NT2/D1 (cell line): Measurements from ENCODE around the gene TPRG1L.

Experiments
- DNase-seq: peaks from one replicate; pipeline ENCODE4 v3.0.0-alpha.2; 2011; ENCODE audit warnings: low read depth, low spot score
- H3K27me3 ChIP-seq: 2 replicates; pipeline ENCODE4 v1.6.0; 2011; ENCODE audit warnings: mild to moderate bottlenecking; ENCODE audit not compliant: insufficient read length, insufficient read depth
- H3K36me3 ChIP-seq: 2 replicates; pipeline ENCODE4 v1.6.1; 2011; ENCODE audit warnings: mild to moderate bottlenecking, low read length, mixed read lengths; ENCODE audit not compliant: insufficient read depth, insufficient read length
- H3K4me1 ChIP-seq: 2 replicates; pipeline ENCODE4 v1.5.1; 2011; ENCODE audit not compliant: insufficient read depth, insufficient read length
- H3K4me3 ChIP-seq: 2 replicates; pipeline ENCODE4 v1.5.1; 2011; ENCODE audit warnings: low read depth; ENCODE audit not compliant: insufficient read length
- H3K9ac ChIP-seq: 2 replicates; pipeline ENCODE4 v1.6.0; 2011; ENCODE audit warnings: low read depth; ENCODE audit not compliant: insufficient read length
- H3K9me3 ChIP-seq: 2 replicates; pipeline ENCODE4 v1.5.1; 2011; ENCODE audit warnings: mild to moderate bottlenecking, low read length; ENCODE audit not compliant: insufficient read depth
- SUZ12 ChIP-seq: IDR thresholded peaks from 2 replicates; pipeline ENCODE4 v1.6.1; 2011; ENCODE audit not compliant: insufficient read length, insufficient read depth; ENCODE audit errors: extremely low read depth
- YY1 ChIP-seq: IDR thresholded peaks from 2 replicates; pipeline ENCODE4 v1.6.1; 2011; ENCODE audit not compliant: insufficient read length, insufficient read depth
- ZNF274 ChIP-seq: IDR thresholded peaks from 2 replicates; pipeline ENCODE4 v1.6.1; 2011; ENCODE audit warnings: mild to moderate bottlenecking, low read depth, low read length

The TPRG1L gene

DNA sequence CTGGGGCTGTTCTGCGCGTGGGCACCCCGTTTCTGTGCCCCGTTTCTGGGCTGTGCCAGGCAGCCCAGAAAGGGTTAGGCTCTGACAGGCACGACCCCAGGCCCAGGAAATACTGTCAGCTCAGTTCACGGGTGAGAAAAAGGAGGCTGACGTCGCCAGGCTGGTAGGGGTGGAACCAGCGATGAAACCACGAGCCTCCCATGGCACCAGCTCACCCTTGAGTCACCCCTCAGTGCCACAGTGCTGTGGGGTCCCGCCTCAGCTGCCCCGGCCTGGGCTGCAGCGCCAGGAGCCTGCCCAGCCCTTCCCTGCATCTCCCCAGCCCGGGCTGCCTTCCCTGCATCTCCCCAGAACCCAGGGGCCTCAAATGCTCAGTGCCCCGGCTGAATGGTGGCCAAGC lies 25.0 kb upstream of the TPRG1L start:
- H3K36me3 ChIP-seq = no peaks in the 10 kb centered on the region
- H3K9ac ChIP-seq = no peak overlapping the region
- no peaks in the 10 kb centered on the region for H3K27me3 ChIP-seq
- H3K4me1 ChIP-seq = peaks cover 11% of the 10 kb centered on the region
- no peak overlapping the region for H3K4me3 ChIP-seq
- DNase-seq = no peak
- peaks cover 7% of the 10 kb centered on the region; the same call in 1 of the 2 replicates for H3K9me3 ChIP-seq
- TF ChIP-seq SUZ12 = no peak
- no peak for TF ChIP-seq YY1
- no peak for TF ChIP-seq ZNF274

DNA sequence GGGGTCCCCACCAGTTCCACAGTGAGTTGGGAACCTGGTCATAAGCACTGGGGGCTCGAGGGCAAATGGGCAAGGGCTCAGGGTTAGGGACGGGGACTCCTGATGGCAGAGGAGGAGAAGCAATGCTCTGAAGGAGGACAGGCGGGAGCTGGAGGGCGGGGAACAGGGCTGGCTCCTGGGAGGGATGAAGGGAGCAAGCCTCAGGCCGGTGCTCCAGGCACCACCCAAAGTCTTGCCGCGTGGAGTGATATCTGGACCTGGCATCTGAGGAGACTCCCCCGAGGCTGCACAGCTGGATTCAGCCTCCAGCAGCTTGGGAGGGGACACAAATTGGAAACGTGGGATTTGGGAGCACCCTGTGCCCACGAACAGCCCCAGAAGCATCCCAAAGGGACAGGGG lies 24.5 kb upstream of the TPRG1L start:
- peaks cover 8% of the 10 kb centered on the region; the same call in 1 of the 2 replicates for H3K9me3 ChIP-seq
- DNase-seq = no peak
- H3K4me1 ChIP-seq = peaks cover 11% of the 10 kb centered on the region
- no peaks in the 10 kb centered on the region for H3K27me3 ChIP-seq
- TF ChIP-seq SUZ12 = no peak
- no peak overlapping the region for H3K4me3 ChIP-seq
- H3K36me3 ChIP-seq = no peaks in the 10 kb centered on the region
- H3K9ac ChIP-seq = no peak overlapping the region

DNA sequence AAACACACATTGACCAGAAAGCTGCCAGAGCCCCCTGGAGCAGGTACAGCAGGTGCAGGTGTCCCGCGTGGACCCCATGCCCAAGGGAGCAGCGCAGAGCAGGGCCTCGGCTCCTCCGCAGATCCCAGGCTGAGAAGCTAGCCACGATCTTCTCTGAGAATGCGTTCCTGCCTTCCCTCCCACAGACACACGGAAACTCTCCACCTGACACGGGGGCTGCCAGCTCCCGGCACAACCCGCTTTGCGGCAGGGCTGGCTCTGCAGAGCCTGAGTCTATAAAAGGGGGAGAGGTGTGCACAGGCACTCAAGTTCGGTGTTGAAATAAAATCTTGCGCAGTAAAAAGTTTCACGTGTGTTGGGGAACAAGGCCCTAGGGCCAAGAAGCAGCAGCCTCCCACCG lies 23.1 kb upstream of the TPRG1L start:
- H3K36me3 ChIP-seq = no peaks in the 10 kb centered on the region
- H3K9ac ChIP-seq = no peak overlapping the region
- no peaks in the 10 kb centered on the region for H3K27me3 ChIP-seq
- H3K4me1 ChIP-seq = peaks cover 11% of the 10 kb centered on the region
- TF ChIP-seq YY1 (no peak), SUZ12 (no peak), ZNF274 (no peak)
- no peak overlapping the region for H3K4me3 ChIP-seq
- H3K9me3 ChIP-seq = peaks cover 8% of the 10 kb centered on the region; the same call in 1 of the 2 replicates
- no peak for DNase-seq

DNA sequence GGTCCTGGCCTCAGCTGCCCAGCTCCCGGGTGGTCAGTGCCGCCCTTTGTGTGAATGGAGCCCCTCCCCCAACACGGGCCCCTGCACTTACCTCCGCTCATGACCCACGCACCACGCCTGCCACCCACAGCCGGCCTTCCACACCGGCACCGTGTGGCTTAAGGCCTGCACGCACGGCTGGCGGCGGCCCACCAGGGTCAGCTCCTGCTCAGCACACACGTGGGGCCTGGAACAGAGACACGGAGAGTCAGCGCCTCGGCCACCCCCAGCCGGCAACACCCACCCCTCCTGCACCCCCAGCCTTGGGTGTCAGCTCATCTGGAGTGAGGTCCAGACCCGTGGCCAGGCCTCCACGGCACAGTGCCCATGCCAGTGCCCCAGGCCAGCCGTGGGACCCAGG lies 22.4 kb upstream of the TPRG1L start:
- Histone ChIP-seq H3K9ac (no peak overlapping the region), H3K36me3 (no peaks in the 10 kb centered on the region), H3K4me3 (no peak overlapping the region), H3K4me1 (peaks cover 13% of the 10 kb centered on the region), H3K9me3 (peaks cover 8% of the 10 kb centered on the region; the same call in 1 of the 2 replicates), H3K27me3 (no peaks in the 10 kb centered on the region)
- TF ChIP-seq SUZ12 (no peak), ZNF274 (no peak), YY1 (no peak)
- DNase-seq = no peak

DNA sequence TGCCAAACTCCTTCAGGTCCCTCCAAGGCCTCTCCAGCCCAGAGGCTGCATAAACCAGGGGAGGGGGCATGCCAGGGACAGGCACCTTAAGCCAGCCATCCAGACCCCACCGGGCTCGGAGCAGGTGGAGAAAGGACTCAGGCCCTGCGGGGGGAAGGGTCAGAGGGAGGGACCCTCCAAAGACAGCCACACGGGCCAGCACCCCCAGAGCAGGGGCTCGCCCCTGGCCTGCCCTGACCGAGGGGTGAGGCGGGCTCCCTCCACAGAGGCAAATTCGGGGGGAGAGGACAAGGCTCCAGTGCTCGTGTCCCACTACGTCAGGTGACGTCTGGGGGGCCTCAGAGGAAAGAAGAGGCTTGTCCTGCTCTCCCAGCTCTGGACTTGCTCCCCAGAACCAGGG lies 21.7 kb upstream of the TPRG1L start:
- H3K4me3 ChIP-seq = no peak overlapping the region
- no peak overlapping the region for H3K9ac ChIP-seq
- no peaks in the 10 kb centered on the region for H3K27me3 ChIP-seq
- H3K9me3 ChIP-seq = peaks cover 8% of the 10 kb centered on the region; the same call in 1 of the 2 replicates
- DNase-seq = no peak
- H3K4me1 ChIP-seq = peaks cover 13% of the 10 kb centered on the region
- TF ChIP-seq ZNF274 = no peak
- TF ChIP-seq SUZ12 = no peak
- TF ChIP-seq YY1 = no peak
- H3K36me3 ChIP-seq = no peaks in the 10 kb centered on the region

DNA sequence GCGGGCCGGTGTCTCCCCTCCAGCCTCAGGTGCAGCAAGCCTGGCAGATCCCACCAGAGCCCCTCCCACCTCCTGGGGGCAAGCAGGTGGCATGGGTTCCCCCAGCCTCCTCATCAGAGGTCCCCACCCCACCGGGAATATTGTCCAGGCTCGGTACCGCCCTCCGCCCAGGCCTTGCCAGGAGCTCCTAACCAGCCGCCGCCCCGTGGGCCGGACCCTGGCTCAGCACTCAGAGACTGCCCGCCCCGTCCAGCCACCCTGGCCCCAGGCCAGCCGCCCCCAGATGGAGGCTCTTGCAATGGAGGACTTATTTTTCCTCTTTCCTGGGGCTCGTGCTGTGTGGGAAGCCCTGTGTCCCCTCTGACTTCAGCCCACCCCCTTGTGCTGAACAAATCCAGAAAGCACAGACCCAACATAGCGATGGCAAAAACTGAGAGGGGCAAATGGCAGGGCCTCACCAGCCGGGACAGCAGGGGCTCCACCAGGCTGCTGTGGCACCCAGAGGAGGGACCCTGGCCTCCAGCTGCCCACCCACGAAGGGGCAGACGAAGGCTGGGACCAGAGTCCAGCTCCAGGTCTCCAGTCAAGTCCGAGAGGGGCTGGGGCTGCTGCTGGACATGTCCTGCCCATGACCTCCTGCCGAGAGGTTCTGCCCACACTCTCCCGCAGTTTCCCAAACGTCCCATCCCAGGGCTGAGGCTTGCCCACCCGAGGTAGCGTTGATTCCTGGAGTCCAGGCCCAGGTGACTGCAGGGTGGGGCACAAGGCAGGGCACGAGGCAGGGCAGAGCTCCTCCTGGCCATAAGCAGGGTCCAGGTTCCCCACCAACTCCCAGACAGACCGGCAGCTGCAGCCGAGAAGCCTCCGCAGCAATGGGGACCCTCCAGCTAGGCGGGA lies 21.0 kb upstream of the TPRG1L start:
- H3K9ac ChIP-seq = no peak overlapping the region
- peaks cover 16% of the 10 kb centered on the region for H3K4me1 ChIP-seq
- H3K27me3 ChIP-seq = no peaks in the 10 kb centered on the region
- no peaks in the 10 kb centered on the region for H3K36me3 ChIP-seq
- peaks cover 8% of the 10 kb centered on the region; the same call in 1 of the 2 replicates for H3K9me3 ChIP-seq
- DNase-seq = no peak
- TF ChIP-seq SUZ12 = no peak
- no peak for TF ChIP-seq ZNF274
- TF ChIP-seq YY1 = no peak
- H3K4me3 ChIP-seq = no peak overlapping the region

DNA sequence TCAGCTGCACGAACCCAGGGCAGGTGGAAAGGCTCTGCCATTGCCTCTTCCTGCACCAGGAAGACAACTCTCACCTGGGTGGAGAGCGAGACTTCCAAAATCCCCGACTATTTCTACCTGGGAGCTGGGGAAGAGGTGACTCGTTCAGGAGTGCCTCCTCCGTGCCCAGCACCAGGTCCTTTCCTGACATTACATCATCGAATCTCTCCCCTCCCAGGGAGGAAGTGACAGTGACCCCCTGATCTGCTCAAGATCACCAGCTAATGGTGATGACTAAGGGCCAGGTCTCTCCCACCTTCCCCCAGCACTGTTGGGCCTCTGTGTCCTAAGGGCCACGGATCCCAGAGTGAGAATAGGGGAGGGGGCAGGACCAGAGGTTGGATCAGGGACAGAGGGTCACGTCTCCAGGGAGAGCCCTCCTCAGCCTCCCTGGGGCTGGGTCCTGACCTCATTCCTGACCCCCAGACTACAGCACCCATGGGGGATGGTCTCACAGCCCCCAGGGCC lies 20.3 kb upstream of the TPRG1L start:
- Histone ChIP-seq H3K36me3 (no peaks in the 10 kb centered on the region), H3K4me3 (no peak overlapping the region), H3K4me1 (peaks cover 18% of the 10 kb centered on the region), H3K27me3 (no peaks in the 10 kb centered on the region), H3K9me3 (peaks cover 8% of the 10 kb centered on the region; the same call in 1 of the 2 replicates), H3K9ac (no peak overlapping the region)
- DNase-seq = no peak
- TF ChIP-seq SUZ12 = no peak
- TF ChIP-seq ZNF274 = no peak
- TF ChIP-seq YY1 = no peak
